HCT116 (cell line): Measurements from ENCODE around the gene TTR. TPM values are rescaled to one million over a fixed set of nuclear protein-coding genes. Genes with fewer than 3 reads are reported as not detected.

ENCODE experiments used
- ATAC-seq: fragments of 200-7000 bp; cut with Tn5 transposase; 2 replicates; pipeline ENCODE4 v1.9.1; 2020; ENCODE audit warnings: mild to moderate bottlenecking, moderate library complexity
- BruUV-seq: library from RNA; stranded (reverse); fragments of 400-500 nt; replicated peaks from 2 replicates; lab custom pipeline; 2021; lab: Mats Ljungman, UMichigan
- CTCF ChIA-PET: fragments of 300-600 bp; sonication (Branson Sonifier 250); formaldehyde crosslinking; loops from one replicate; lab custom pipeline; 2021; ENCODE audit warnings: antibody characterized with exemption; lab: Charles Lee
- POLR2A ChIA-PET: fragments of 300-600, 350-600 bp; sonication (Branson Sonifier 250); formaldehyde crosslinking; loops from one replicate; lab custom pipeline; 2021; ENCODE audit warnings: antibody characterized with exemption; lab: Charles Lee
- RAD21 ChIA-PET, 2 experiments: fragments of 300-600 bp; sonication (Branson Sonifier 250); formaldehyde crosslinking; loops; one replicate each; lab custom pipeline; 2023; ENCODE audit warnings: low total read pairs in 2 of 2; ENCODE audit not compliant: uncharacterized antibody in 2 of 2, unreplicated experiment in 2 of 2, low non-redundant PET in 1 of 2; lab: Charles Lee
- DNase-seq: peaks from one replicate; pipeline ENCODE4 v3.0.0-alpha.2; 2010; ENCODE audit warnings: low read depth, low spot score
- H2AFZ ChIP-seq: fragments of 200-600 bp; shearing (Covaris generic), sonication (generic); 2 replicates; pipeline ENCODE4 v1.6.1; 2017; ENCODE audit warnings: low read depth, mixed run types, mixed read lengths, antibody characterized with exemption, low read length; ENCODE audit not compliant: poor library complexity, severe bottlenecking
- H3K27ac ChIP-seq: 2 replicates; pipeline ENCODE4 v1.5.1; 2012; ENCODE audit warnings: low read depth, low read length
- H3K27me3 ChIP-seq: fragments of 200-600 bp; sonication (generic); 2 replicates; pipeline ENCODE4 v1.6.1; 2016; ENCODE audit warnings: mixed run types, low read length, mixed read lengths; ENCODE audit not compliant: insufficient read depth
- H3K36me3 ChIP-seq, 2 experiments: fragments of 200-500 bp in 1 of 2; fragments of 200-600 bp in 1 of 2; sonication (Bioruptor generic) in 1 of 2; sonication (generic) in 1 of 2; 2 replicates each; pipeline versions ENCODE4 v1.5.1 to v1.6.1; 2014 to 2016; ENCODE audit warnings: low read length in 2 of 2, inconsistent platforms in 1 of 2, mixed read lengths in 1 of 2, mixed run types in 1 of 2; ENCODE audit not compliant: insufficient read depth in 2 of 2, control insufficient read depth in 1 of 2
- H3K4me1 ChIP-seq, 2 experiments: fragments of 200-600 bp in 1 of 2; sonication (generic) in 1 of 2; 2 replicates each; pipeline versions ENCODE4 v1.5.1 to v1.6.1; 2012 to 2017; ENCODE audit warnings: low read length in 2 of 2, inconsistent platforms in 1 of 2, mild to moderate bottlenecking in 1 of 2, mixed read lengths in 1 of 2, mixed run types in 1 of 2, moderate library complexity in 1 of 2; ENCODE audit not compliant: insufficient read depth in 2 of 2, control insufficient read depth in 1 of 2
- H3K4me2 ChIP-seq: fragments of 200-600 bp; sonication (generic); 2 replicates; pipeline ENCODE4 v1.6.1; 2017; ENCODE audit warnings: mixed run types, low read length, mixed read lengths
- H3K4me3 ChIP-seq, 2 experiments: fragments of 200-600 bp in 1 of 2; sonication (generic) in 1 of 2; replicated peaks in 1 of 2; 2 replicates each; pipeline ENCODE4 v1.5.1; 2011 to 2016; ENCODE audit warnings: low read length in 2 of 2, control low read depth in 1 of 2, low read depth in 1 of 2, mild to moderate bottlenecking in 1 of 2, mixed read lengths in 1 of 2, mixed run types in 1 of 2
- H3K79me2 ChIP-seq: fragments of 200-600 bp; sonication (generic); 2 replicates; pipeline ENCODE4 v1.6.1; 2017; ENCODE audit warnings: mild to moderate bottlenecking, mixed run types, low read length, moderate library complexity, mixed read lengths; ENCODE audit not compliant: insufficient read depth
- H3K9ac ChIP-seq: fragments of 200-600 bp; sonication (generic); 2 replicates; pipeline ENCODE4 v1.6.1; 2016; ENCODE audit warnings: low read length, mixed read lengths
- H3K9me2 ChIP-seq: fragments of 200-600 bp; sonication (generic), shearing (Covaris generic); 2 replicates; pipeline ENCODE4 v1.6.1; 2017; ENCODE audit warnings: mixed run types, mild to moderate bottlenecking, moderate library complexity; ENCODE audit not compliant: insufficient read depth
- H3K9me3 ChIP-seq, 2 experiments: fragments of 200-500 bp in 1 of 2; fragments of 200-600 bp in 1 of 2; sonication (Bioruptor generic) in 1 of 2; sonication (generic) in 1 of 2; 2 replicates each; pipeline ENCODE4 v1.6.1; 2014 to 2017; ENCODE audit warnings: low read length in 2 of 2, mixed read lengths in 2 of 2, inconsistent platforms in 1 of 2, low read depth in 1 of 2, mild to moderate bottlenecking in 1 of 2, mixed run types in 1 of 2, moderate library complexity in 1 of 2; ENCODE audit not compliant: control insufficient read depth in 1 of 2, insufficient read depth in 1 of 2
- H4K20me1 ChIP-seq: fragments of 200-600 bp; sonication (generic), shearing (Covaris generic); 2 replicates; pipeline ENCODE4 v1.6.1; 2017; ENCODE audit warnings: mixed run types, mild to moderate bottlenecking, moderate library complexity; ENCODE audit not compliant: insufficient read depth
- ATF3 ChIP-seq: IDR thresholded peaks from 2 replicates; pipeline ENCODE4 v1.6.1; 2012
- CBX3 ChIP-seq: IDR thresholded peaks from 2 replicates; pipeline ENCODE4 v1.6.1; 2012; ENCODE audit warnings: low read depth
- EGR1 ChIP-seq: IDR thresholded peaks from 2 replicates; pipeline ENCODE4 v1.6.1; 2012; ENCODE audit warnings: low read depth
- ELF1 ChIP-seq: IDR thresholded peaks from 2 replicates; pipeline ENCODE4 v1.6.1; 2012; ENCODE audit warnings: low read depth, borderline replicate concordance
- EZH2 ChIP-seq: fragments of 200-600 bp; sonication (generic); IDR thresholded peaks from 2 replicates; pipeline ENCODE4 v1.6.1; 2017; ENCODE audit warnings: antibody characterized with exemption, mixed run types
- EZH2phosphoT487 ChIP-seq: fragments of 200-600 bp; IDR thresholded peaks from 2 replicates; pipeline ENCODE4 v1.6.1; 2018; ENCODE audit warnings: antibody characterized with exemption, borderline replicate concordance
- FOSL1 ChIP-seq: IDR thresholded peaks from 2 replicates; pipeline ENCODE4 v1.6.1; 2012; ENCODE audit warnings: low read depth
- JUND ChIP-seq: IDR thresholded peaks from 2 replicates; pipeline ENCODE4 v1.6.1; 2012
- MAX ChIP-seq: IDR thresholded peaks from 2 replicates; pipeline ENCODE4 v1.6.1; 2012
- POLR2A ChIP-seq: IDR thresholded peaks from 2 replicates; pipeline ENCODE4 v1.7.0; 2011; ENCODE audit warnings: borderline replicate concordance; ENCODE audit not compliant: insufficient read depth, insufficient read length; ENCODE audit errors: extremely low read depth
- REST ChIP-seq: IDR thresholded peaks from 2 replicates; pipeline ENCODE4 v1.6.1; 2012; ENCODE audit warnings: low read depth
- ZNF274 ChIP-seq: fragments of 200-500 bp; sonication (Bioruptor generic); IDR thresholded peaks from 2 replicates; pipeline ENCODE4 v1.6.1; 2014; ENCODE audit warnings: mild to moderate bottlenecking, low read depth, low read length, inconsistent platforms
- intact Hi-C: fragments of 100-400 bp; cut with micrococcal nuclease; formaldehyde crosslinking; loops from 2 replicates; pipeline ENCODE4 v1.10.0; 2022
- total RNA-seq: library from RNA; stranded (reverse); gene quantifications from one replicate; pipeline ENCODE4 v1.2.1, GENCODE V29; 2021; ENCODE audit not compliant: unreplicated experiment

Gene TTR
- total RNA-seq, 1 experiment from 2014 or later = 1.2 TPM

- TF ChIP-seq ATF3 = no peak
- TF ChIP-seq EGR1 = no peak
These were observed 15.0 kb upstream of the TTR start (continued) for GRCh38 chr18:31576670-31577069.

GRCh38 chr18:31577195-31577594 lies 14.5 kb upstream of the TTR start:
- Histone ChIP-seq H3K36me3 (no peaks in the 10 kb centered on the region), H3K4me1 (no peaks in the 10 kb centered on the region), H3K4me3 (no peak overlapping the region), H4K20me1 (no peaks in the 10 kb centered on the region), H3K79me2 (no peaks in the 10 kb centered on the region), H3K27ac (no peak overlapping the region), H3K9ac (no peak overlapping the region), H3K4me2 (no peak overlapping the region), H3K27me3 (no peaks in the 10 kb centered on the region), H2AFZ (no peak overlapping the region), H3K9me3 (no peaks in the 10 kb centered on the region), H3K9me2 (no peaks in the 10 kb centered on the region)
- DNase-seq (no peak), ATAC-seq (no peak)
- RAD21 ChIA-PET = no interaction called here
- CTCF ChIA-PET = no interaction called here
- intact Hi-C loops = no loop called here
- no peak for TF ChIP-seq EZH2
- TF ChIP-seq JUND = no peak
- no peak for TF ChIP-seq FOSL1
- no peak for TF ChIP-seq EZH2phosphoT487
- TF ChIP-seq MAX = no peak
- TF ChIP-seq CBX3 = no peak
- no peak for TF ChIP-seq ZNF274
- no peak for TF ChIP-seq POLR2A
- no peak for TF ChIP-seq ELF1
- TF ChIP-seq REST = no peak
- POLR2A ChIA-PET = no interaction called here
- BruUV-seq = no TSS peak
